Measurements from ENCODE around the gene UBIAD1. TPM values are rescaled to one million over a fixed set of nuclear protein-coding genes. Genes with fewer than 3 reads are reported as not detected.

UBIAD1 gene
- total and polyA plus RNA-seq, 9 of the 15 experiments (the other 6 are each of a cell fraction or from before 2014, with no cell fraction given), result 6.2 to 34.3 (median 22.3) TPM

- TF ChIP-seq FOXM1 (IDR thresholded peaks at IDR 0.05; ENCODE audit: low read depth) (no peak), FOXM1 (CRISPR knock-in tag; IDR thresholded peaks at IDR 0.05; ENCODE audit: low read depth) (no peak), MBD1 (CRISPR knock-in tag; IDR thresholded peaks at IDR 0.05) (no peak), TARDBP (IDR thresholded peaks at IDR 0.05) (no peak), CC2D1A (IDR thresholded peaks at IDR 0.05) (no peak), NFE2L1 (tag; IDR thresholded peaks at IDR 0.05; ENCODE audit: borderline replicate concordance, low read depth) (no peak), DPF2 (IDR thresholded peaks at IDR 0.05) (no peak), TCF15 (CRISPR knock-in tag; IDR thresholded peaks at IDR 0.05) (no peak), ZBTB40 (IDR thresholded peaks at IDR 0.05) (0 out of 2 replicates have a peak, but pooled peaks have one; percentile 36), ZBTB40 (CRISPR knock-in tag; IDR thresholded peaks at IDR 0.05) (peak; percentile 44; the same call in 1 of the 2 replicates), CHD2 (IDR thresholded peaks at IDR 0.05; ENCODE audit: low read depth, low read length) (no peak), NCOR1 (IDR thresholded peaks at IDR 0.05) (no peak), CAMTA2 (CRISPR knock-in tag; conservative IDR thresholded peaks at IDR 0.05) (no peak), ZNF12 (CRISPR knock-in tag; IDR thresholded peaks at IDR 0.05) (no peak), MAFG (tag; conservative IDR thresholded peaks at IDR 0.05) (no peak), E2F3 (CRISPR knock-in tag; IDR thresholded peaks at IDR 0.05) (no peak), KAT8 (IDR thresholded peaks at IDR 0.05; ENCODE audit: low read depth) (no peak), CBX2 (IDR thresholded peaks at IDR 0.05; ENCODE audit: insufficient read depth, low read length, poor library complexity, severe bottlenecking) (no peak), SMC3 (conservative IDR thresholded peaks at IDR 0.05; ENCODE audit: insufficient read depth, low read depth, low read length) (0 out of 2 replicates have a peak, but pooled peaks have one; percentile 40)
These were observed 47.3 kb downstream of the UBIAD1 start (continued) for GRCh38 chr1:11320153-11320936.
